ENCODE results near the gene FUZ. TPM values are rescaled to one million over a fixed set of nuclear protein-coding genes. Genes with fewer than 3 reads are reported as not detected.

FUZ gene
- polyA plus RNA-seq, 6 donors from 2014 or later, result 4.7 to 8.4 (median 5.7) TPM

DNA sequence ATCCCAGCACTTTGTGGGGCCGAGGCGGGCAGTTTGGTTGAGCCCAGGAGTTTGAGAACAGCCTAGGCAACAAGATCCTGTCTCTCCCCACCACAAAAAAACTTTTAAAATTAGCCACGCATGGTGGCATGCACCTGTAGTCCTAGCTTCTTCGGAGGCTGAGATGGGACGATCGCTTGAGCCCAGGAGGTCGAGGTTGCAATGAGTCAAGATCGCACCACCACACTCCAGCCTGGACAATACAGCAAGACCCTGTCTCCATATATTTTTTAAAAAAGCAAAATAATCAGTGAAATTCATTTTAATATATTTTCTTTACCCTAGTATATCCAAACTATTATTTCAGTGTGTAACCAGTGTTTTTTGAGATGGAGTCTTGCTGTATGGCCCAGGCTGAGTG lies 38.1 kb downstream of the FUZ start:
- Mint-ChIP-seq H3K4me1 (peaks cover 36 to 41% (median 38%) of the 10 kb centered on the region in 3 donors), H3K27ac (peak overlapping the region in 1 of 6 donors; percentile 36), H3K27me3 (no peaks in the 10 kb centered on the region), H3K9me3 (no peaks in the 10 kb centered on the region), H3K4me3 (no peak overlapping the region), H3K36me3 (peaks cover 0 to 10% of the 10 kb centered on the region in 2 donors)
- DNase-seq (no peak), ATAC-seq (ENCODE audit: low read depth in 2 of 2) (no peak)

DNA sequence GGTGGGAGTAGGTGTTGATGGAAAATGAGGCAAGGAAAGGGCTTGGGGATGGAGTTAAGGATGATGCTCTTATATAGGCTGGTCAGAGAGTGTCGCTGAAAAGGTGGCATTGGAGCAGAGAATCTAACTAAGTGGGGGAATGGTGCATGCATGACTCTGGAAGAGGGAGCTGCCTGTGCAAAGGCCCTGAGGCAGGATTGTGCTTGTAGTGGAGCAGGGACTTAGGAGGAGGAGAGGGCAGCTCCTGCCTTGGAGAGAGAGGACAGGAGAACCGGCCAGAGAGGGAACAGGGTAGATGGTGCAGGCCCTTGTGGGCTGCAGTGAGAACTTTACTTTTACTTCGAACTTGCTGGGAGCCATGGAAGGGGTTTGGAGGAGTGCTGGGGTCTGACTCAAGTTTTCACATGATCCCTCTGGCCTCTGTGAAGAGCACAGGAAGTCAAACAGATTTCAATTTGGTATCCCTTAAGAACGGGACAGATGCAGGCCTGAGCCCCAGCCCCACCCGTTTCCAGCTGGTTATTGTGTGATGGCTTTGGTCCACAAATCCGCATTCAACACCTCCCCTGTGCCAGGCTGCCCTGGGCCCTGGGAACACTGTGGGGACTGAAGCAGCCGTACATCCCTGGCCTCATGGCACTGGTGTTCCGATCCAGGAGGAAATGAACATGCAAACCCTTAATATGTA lies 39.3 kb downstream of the FUZ start:
- Mint-ChIP-seq H3K36me3 (peaks cover 0 to 10% of the 10 kb centered on the region in 2 donors), H3K4me3 (peak overlapping the region in 1 of 8 donors; percentile 16), H3K27ac (peak overlapping the region in 1 of 6 donors; percentile 63), H3K4me1 (peaks cover 37 to 44% (median 39%) of the 10 kb centered on the region in 3 donors), H3K27me3 (no peaks in the 10 kb centered on the region), H3K9me3 (no peaks in the 10 kb centered on the region)
- ATAC-seq (ENCODE audit: low read depth in 2 of 2) (no peak), DNase-seq (no peak)

DNA sequence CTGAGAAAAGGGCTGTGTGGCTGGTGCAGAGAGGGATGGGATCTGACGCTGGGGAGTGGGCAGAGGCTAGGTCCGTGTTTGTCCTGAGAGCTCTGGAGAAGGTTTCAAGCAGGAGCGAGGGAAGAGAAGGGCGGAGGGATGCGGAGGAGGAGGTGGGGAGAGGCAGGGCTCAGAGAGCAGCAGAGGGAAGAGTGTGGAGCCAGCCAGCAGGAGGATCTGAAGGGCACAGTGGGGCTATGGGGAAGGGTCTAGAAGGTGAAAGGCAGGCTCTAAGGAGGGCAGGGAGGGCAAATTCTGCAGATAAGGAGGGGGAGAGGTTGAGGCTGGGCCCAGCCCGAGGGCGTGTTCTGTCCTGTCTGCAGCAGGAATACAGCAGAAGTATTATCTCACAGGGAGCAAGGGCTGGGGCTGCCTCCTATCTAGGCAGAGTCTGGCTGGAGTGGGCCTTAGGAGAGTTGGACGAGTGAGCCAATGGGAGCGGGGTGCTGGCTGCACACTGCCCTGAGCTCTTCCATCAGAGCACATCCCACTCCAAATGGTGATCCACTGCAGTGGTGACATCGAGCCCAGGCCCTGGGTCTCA lies 40.2 kb downstream of the FUZ start:
- H3K27me3 Mint-ChIP-seq, result no peaks in the 10 kb centered on the region
- H3K4me3 Mint-ChIP-seq, result peak overlapping the region in 1 of 8 donors; percentile 16
- peaks cover 0 to 10% of the 10 kb centered on the region in 2 donors for H3K36me3 Mint-ChIP-seq
- H3K27ac Mint-ChIP-seq, result peak overlapping the region in 1 of 6 donors; percentile 65
- peaks cover 44 to 48% (median 47%) of the 10 kb centered on the region in 3 donors for H3K4me1 Mint-ChIP-seq
- DNase-seq (no peak), ATAC-seq (ENCODE audit: low read depth in 2 of 2) (no peak)
- H3K9me3 Mint-ChIP-seq, result no peaks in the 10 kb centered on the region

DNA sequence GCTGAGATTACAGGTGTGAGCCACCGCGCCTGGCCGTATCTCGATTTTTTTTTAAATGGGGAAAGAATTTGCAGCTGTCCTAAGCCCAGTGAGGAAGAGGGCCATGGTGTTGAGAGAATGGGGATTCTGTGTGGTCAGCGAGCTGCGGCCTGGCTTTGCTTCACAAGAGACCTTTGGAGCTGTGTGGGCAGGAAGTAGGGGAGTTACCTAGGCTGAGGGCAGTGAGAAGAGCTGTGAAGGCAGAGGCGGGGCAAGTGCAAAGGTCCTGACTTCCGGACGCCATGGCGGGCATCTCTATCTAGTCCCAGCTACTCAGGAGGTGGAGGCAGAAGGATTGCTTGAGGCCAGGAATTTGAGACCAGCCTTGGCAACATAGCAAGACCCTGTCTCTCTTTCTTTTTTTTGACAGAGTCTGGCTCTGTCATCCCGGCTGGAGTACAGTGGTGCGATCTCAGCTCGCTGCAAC lies 41.4 kb downstream of the FUZ start:
- no peak for ATAC-seq (ENCODE audit: low read depth in 2 of 2)
- Mint-ChIP-seq H3K27me3 (no peaks in the 10 kb centered on the region), H3K36me3 (peaks cover 0 to 10% of the 10 kb centered on the region in 2 donors), H3K4me3 (peak overlapping the region in 1 of 8 donors; percentile 40), H3K9me3 (no peaks in the 10 kb centered on the region), H3K4me1 (peaks cover 52 to 57% (median 54%) of the 10 kb centered on the region in 3 donors), H3K27ac (peak overlapping the region in 2 of 6 donors; percentile 39 to 69)
- DNase-seq, result no peak

DNA sequence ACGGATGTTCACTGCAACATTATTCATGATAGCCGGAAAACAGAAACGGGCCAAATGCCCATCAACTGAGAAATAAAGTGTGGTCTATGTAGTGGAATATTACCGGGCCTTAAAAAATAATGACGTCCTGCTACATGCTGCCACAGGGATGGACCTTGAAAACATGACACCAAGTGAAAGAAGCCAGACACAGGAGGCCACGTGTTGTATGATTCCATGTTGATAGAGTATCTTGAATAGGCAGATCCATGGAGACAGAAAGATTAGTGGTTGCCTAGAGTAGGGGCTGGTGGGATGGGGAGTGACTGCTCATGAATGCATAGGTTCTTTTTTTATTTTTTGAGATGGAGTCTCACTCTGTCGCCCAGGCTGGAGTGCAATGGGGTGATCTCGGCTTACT lies 42.6 kb downstream of the FUZ start:
- DNase-seq, result no peak
- Mint-ChIP-seq H3K4me3 (peak overlapping the region in 1 of 8 donors; percentile 79), H3K36me3 (peaks cover 0 to 10% of the 10 kb centered on the region in 2 donors), H3K4me1 (peaks cover 54 to 55% (median 55%) of the 10 kb centered on the region in 3 donors), H3K27me3 (no peaks in the 10 kb centered on the region), H3K9me3 (no peaks in the 10 kb centered on the region), H3K27ac (no peak overlapping the region)
- ATAC-seq (ENCODE audit: low read depth in 2 of 2), result no peak

DNA sequence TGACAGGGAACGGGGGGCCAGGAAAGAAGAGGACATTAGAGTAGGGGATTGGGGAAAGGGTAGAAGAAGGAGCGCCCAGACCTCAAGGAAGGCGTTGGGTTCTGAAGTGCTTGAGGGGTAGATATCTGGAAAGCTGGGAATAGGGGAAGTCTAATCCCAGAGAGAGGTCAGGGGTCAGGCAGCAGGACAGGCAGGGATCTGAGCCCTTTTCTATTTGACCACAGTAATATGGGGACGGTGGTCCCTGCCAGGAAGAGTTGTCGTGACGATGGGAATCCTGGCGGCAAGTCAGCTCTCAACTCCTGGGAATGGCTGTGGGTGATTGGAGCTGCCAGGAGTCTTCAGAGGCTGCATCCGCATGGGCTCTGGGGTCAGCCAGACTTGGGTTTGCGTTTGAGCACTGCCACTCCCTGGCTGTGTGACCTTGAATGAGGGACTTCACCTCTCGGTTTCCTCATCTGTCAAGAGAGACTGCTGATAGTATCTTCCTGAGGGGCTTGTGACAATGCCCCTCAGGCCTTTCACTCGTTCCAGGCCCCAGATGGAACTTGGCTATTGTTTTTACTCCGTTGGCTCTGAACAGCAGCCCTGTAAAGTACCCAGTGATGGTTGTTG lies 45.0 kb downstream of the FUZ start:
- DNase-seq, result no peak
- peak overlapping the region; percentile 79 to 97 (median 92) for H3K4me3 Mint-ChIP-seq
- no peaks in the 10 kb centered on the region for H3K27me3 Mint-ChIP-seq
- H3K27ac Mint-ChIP-seq, result peak overlapping the region in 5 of 6 donors; percentile 32 to 89 (median 65)
- H3K4me1 Mint-ChIP-seq, result peaks cover 48 to 53% (median 50%) of the 10 kb centered on the region in 3 donors
- peaks cover 0 to under 1% of the 10 kb centered on the region in 2 donors for H3K36me3 Mint-ChIP-seq
- no peak for ATAC-seq (ENCODE audit: low read depth in 2 of 2)
- no peaks in the 10 kb centered on the region for H3K9me3 Mint-ChIP-seq

DNA sequence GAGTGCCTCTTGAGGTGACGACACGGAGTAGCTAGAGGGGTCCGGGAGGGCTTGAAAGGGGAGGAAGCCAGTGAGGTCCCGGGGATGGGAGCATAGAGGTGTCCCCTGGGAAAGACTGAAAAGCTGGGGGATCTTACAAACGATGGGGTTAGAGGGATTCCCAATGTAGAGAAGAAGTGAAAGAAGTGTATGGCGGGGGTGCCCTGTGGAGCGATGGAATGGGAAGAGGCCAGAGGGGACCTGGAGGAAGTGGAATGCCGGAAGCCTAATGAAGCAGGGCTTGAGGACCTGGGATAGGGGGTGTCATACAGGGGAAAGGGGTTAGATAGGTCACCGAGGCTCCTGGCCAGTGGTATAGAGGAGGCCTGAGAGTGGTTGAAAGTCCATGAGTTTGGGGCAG lies 45.7 kb downstream of the FUZ start:
- no peak for DNase-seq
- Mint-ChIP-seq H3K9me3 (no peaks in the 10 kb centered on the region), H3K4me1 (peaks cover 43 to 50% (median 49%) of the 10 kb centered on the region in 3 donors), H3K36me3 (no peaks in the 10 kb centered on the region), H3K27ac (peak overlapping the region in 4 of 6 donors; percentile 1 to 97 (median 78)), H3K4me3 (peak overlapping the region; percentile 79 to 97 (median 92)), H3K27me3 (no peaks in the 10 kb centered on the region)
- no peak for ATAC-seq (ENCODE audit: low read depth in 2 of 2)

DNA sequence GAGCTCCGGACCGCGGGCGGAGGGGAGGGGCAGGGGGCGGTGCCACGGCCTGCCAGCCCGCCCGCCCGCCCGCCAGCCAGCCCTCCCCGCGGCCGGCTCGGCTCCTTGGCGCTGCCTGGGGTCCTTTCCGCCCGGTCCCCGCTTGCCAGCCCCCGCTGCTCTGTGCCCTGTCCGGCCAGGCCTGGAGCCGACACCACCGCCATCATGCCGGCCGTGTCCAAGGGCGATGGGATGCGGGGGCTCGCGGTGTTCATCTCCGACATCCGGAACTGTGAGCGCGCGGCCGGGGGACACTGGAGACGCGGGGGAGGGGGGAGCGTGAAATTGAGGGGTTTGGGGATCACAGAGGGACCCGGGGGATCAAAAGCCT lies 46.2 kb downstream of the FUZ start, which contains the start of gene AP2A1:
Gene AP2A1 (plus strand): TSS at position 72 of the 370 bp plus-strand sequence. CDS start 133 bp downstream, at position 205.
- Mint-ChIP-seq H3K36me3 (no peaks in the 10 kb centered on the region), H3K27ac (peak within 1 kb of the TSS; percentile 80 to 98 (median 96)), H3K27me3 (no peaks in the 10 kb centered on the region), H3K4me3 (peak within 1 kb of the TSS; percentile 79 to 97 (median 94)), H3K4me1 (peaks cover 43 to 51% (median 49%) of the 10 kb centered on the region in 3 donors), H3K9me3 (no peaks in the 10 kb centered on the region)
- DNase-seq, result no peak
- no peak for ATAC-seq (ENCODE audit: low read depth in 2 of 2)

DNA sequence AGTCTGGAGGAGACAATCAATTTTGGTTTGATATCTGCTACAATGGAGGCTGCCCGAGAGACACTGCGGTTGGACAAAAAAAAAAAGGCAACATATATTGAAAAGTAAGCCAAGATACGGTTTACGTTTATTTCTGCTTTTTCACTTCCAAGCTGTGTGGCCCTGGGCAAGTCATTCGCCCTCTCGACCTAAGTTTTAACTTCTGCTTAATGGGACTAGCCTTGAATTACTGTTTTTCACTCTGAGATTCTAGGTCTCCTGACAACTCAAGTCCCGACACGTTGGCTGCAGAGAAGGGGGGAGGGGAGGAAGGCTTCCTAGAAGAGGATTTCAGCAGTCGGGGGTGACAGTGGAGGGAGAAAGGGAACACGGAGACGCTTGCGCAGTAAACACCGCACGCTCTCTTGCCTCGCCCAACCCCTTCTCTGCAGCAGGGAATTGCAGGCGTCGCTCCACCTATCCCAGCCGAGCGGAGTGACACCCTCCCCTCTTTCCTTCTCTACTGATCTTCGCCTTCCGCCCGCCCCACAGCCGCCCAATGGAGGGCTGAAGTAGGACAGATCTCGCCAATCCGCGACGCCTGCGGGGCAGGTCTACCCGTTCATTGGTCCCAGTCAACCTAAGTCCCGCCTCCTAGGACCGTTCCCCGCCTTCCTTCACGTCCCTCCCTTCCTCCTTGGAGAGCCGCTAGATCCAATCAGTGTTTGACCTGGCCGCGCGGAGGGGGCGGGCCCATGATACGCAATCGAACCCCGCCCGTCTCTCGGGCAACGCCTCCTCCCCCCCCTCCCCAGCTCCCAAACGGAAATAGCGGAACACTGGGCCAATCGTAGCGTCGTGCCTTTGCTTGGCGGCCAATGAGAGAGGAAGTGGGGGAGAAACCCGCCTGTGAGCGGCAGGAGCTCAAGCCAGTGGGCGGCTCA lies 46.8 kb downstream of the FUZ start:
- ATAC-seq (ENCODE audit: low read depth in 2 of 2) (peak; percentile 84 to 85), DNase-seq (peak; percentile 99)
- Mint-ChIP-seq H3K27me3 (no peaks in the 10 kb centered on the region), H3K27ac (peak overlapping the region; percentile 80 to 98 (median 96)), H3K36me3 (no peaks in the 10 kb centered on the region), H3K4me1 (peaks cover 38 to 47% (median 44%) of the 10 kb centered on the region in 3 donors), H3K4me3 (peak overlapping the region; percentile 79 to 97 (median 94)), H3K9me3 (no peaks in the 10 kb centered on the region)

DNA sequence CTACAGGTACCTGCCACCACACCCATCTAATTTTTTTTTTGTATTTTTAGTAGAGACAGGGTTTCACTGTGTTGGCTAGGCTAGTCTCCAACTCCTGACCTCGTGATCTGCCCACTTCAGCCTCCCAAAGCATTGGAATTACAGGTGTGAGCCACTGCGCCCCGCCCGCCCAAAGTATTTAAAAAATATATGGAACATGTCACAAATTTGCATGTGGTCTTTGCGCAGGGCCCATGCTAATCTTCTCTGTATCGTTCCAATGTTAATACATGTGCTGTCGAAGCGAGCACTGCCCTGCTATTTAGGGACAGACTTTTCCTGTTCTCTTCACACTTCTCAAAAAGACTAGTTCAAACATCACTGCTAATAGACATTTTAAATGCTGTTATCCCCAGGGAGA lies 48.8 kb downstream of the FUZ start:
- H3K27ac Mint-ChIP-seq, result no peak overlapping the region
- DNase-seq (no peak), ATAC-seq (ENCODE audit: low read depth in 2 of 2) (no peak)
- no peaks in the 10 kb centered on the region for H3K36me3 Mint-ChIP-seq
- no peaks in the 10 kb centered on the region for H3K9me3 Mint-ChIP-seq
- peaks cover 29 to 35% (median 32%) of the 10 kb centered on the region in 3 donors for H3K4me1 Mint-ChIP-seq
- no peaks in the 10 kb centered on the region for H3K27me3 Mint-ChIP-seq
- peak overlapping the region in 4 of 8 donors; percentile 11 to 63 (median 58) for H3K4me3 Mint-ChIP-seq

DNA sequence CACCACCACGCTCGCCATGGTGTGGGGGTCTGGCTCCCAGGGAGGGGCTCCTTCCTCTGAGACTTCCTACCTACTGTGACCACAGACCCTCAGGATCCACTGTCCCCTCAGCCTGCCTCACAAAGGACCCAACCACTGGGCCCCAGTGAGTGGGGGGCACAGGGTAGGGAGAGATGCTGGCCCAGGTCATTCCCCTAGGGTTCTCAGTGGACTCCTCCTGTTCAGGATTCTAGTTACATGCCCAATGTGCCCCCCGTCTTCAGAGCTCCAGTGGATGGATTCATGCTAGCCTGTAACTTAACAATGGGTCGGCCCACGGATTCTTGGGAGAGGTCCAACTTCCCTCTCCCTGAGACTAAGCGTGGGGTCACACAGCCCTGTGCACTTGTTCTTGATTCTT lies 49.9 kb downstream of the FUZ start, which contains the start of gene TSKS:
Gene TSKS (minus strand): TSS at position 77 of the 400 bp plus-strand sequence. CDS start 59 bp downstream, at position 18.
- DNase-seq (no peak), ATAC-seq (ENCODE audit: low read depth in 2 of 2) (no peak)
- no peaks in the 10 kb centered on the region for H3K36me3 Mint-ChIP-seq
- peaks cover 0 to 7% (median 6%) of the 10 kb centered on the region in 3 donors for H3K27me3 Mint-ChIP-seq
- peaks cover 0 to 2% (median 0%) of the 10 kb centered on the region in 7 donors for H3K9me3 Mint-ChIP-seq
- H3K4me1 Mint-ChIP-seq, result peaks cover 18 to 27% (median 24%) of the 10 kb centered on the region in 3 donors
- peak within 1 kb of the TSS in 2 of 6 donors; percentile 10 to 93 for H3K27ac Mint-ChIP-seq
- H3K4me3 Mint-ChIP-seq, result peak within 1 kb of the TSS in 4 of 8 donors; percentile 5 to 78 (median 48)

DNA sequence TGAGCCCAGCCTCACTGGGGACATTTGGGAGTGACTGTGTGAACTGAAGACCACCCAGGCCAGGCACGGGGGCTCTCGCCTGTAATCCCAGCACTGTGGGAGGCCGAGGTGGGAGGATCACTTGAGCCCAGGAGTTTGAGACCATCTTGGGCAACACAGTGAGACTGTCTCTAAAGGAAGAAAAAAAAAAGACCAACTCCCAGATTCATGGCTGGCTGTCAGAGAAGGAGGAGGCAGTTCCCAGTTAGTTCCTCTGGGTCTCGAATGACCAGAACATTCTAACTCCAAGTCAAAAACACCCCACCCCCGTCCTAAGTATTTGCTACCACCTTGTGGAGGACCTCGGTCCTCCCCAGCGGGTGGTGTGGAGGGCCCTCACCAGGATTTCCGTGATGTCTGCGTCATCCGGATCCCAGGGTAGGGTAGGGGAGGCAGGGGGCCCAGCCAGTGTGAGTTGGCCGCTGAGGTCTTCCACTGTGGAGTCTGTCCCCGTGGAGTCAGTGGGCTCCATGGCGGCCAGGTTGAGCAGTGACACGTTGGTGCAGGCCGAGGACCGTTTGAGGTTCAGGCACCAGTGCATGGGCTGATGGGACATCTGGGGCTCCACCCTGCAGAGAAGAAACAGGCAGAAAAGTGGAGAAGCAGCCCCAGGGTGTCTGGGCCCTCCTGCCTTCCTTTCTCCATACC lies 51.3 kb downstream of the FUZ start:
- ATAC-seq (ENCODE audit: low read depth in 2 of 2) (no peak), DNase-seq (no peak)
- no peaks in the 10 kb centered on the region for H3K36me3 Mint-ChIP-seq
- peaks cover 6 to 15% (median 13%) of the 10 kb centered on the region in 3 donors for H3K4me1 Mint-ChIP-seq
- peak overlapping the region in 1 of 8 donors; percentile 5 for H3K4me3 Mint-ChIP-seq
- peaks cover 0 to 2% (median 0%) of the 10 kb centered on the region in 7 donors for H3K9me3 Mint-ChIP-seq
- H3K27me3 Mint-ChIP-seq, result peaks cover 0 to 13% (median 13%) of the 10 kb centered on the region in 3 donors
- H3K27ac Mint-ChIP-seq, result no peak overlapping the region

All from naive B cell (primary cell).